NCI-H1417 treated with DMSO at 0.1 percent for 48 hours (cell line): ENCODE results near the gene CCDC157.

ENCODE experiments used
- DNase-seq: peaks from one replicate; lab custom pipeline; 2025; lab: John Stamatoyannopoulos, UW

The CCDC157 gene

GRCh38 chr22:30356449-30357235 is at the start of gene CCDC157, which contains the start of gene SF3A1:
Gene CCDC157 (plus strand): TSS chr22:30357007. CDS start chr22:30366001, 8,994 bp downstream.
Gene SF3A1 (minus strand): TSS chr22:30356894. CDS start chr22:30356792, 102 bp downstream.
- DNase-seq, result no peak

- no peak for DNase-seq
Observed at GRCh38 chr22:30307041-30307574, 49.7 kb upstream of the CCDC157 start.

- DNase-seq, result no peak
Observed at GRCh38 chr22:30308093-30308492, 48.7 kb upstream of the CCDC157 start.

- no peak for DNase-seq
Observed at GRCh38 chr22:30308518-30309230, 48.1 kb upstream of the CCDC157 start.

GRCh38 chr22:30309951-30310741 is 46.7 kb upstream of the CCDC157 start:
- DNase-seq, result no peak

- DNase-seq, result no peak
Observed at GRCh38 chr22:30310881-30311771, 45.7 kb upstream of the CCDC157 start.

- no peak for DNase-seq
Observed at GRCh38 chr22:30312053-30312452, 44.8 kb upstream of the CCDC157 start.

- DNase-seq, result no peak
Observed at GRCh38 chr22:30313527-30314363, 43.1 kb upstream of the CCDC157 start.

GRCh38 chr22:30314915-30315314 is 41.9 kb upstream of the CCDC157 start:
- no peak for DNase-seq

- DNase-seq, result no peak
Observed at GRCh38 chr22:30315962-30316576, 40.7 kb upstream of the CCDC157 start.

- no peak for DNase-seq
Observed at GRCh38 chr22:30317778-30318177, 39.0 kb upstream of the CCDC157 start.

- DNase-seq, result no peak
Observed at GRCh38 chr22:30318799-30319419, 37.9 kb upstream of the CCDC157 start.

GRCh38 chr22:30320021-30320556 is 36.7 kb upstream of the CCDC157 start:
- DNase-seq, result no peak

- no peak for DNase-seq
Observed at GRCh38 chr22:30321461-30321860, 35.3 kb upstream of the CCDC157 start.

- DNase-seq, result no peak
Observed at GRCh38 chr22:30323246-30323645, 33.6 kb upstream of the CCDC157 start.

- DNase-seq, result no peak
Observed at GRCh38 chr22:30324014-30324730, 32.6 kb upstream of the CCDC157 start.

GRCh38 chr22:30325065-30325720 is 31.6 kb upstream of the CCDC157 start:
- no peak for DNase-seq
